Measurements from ENCODE around the gene SIM2.

DNA sequence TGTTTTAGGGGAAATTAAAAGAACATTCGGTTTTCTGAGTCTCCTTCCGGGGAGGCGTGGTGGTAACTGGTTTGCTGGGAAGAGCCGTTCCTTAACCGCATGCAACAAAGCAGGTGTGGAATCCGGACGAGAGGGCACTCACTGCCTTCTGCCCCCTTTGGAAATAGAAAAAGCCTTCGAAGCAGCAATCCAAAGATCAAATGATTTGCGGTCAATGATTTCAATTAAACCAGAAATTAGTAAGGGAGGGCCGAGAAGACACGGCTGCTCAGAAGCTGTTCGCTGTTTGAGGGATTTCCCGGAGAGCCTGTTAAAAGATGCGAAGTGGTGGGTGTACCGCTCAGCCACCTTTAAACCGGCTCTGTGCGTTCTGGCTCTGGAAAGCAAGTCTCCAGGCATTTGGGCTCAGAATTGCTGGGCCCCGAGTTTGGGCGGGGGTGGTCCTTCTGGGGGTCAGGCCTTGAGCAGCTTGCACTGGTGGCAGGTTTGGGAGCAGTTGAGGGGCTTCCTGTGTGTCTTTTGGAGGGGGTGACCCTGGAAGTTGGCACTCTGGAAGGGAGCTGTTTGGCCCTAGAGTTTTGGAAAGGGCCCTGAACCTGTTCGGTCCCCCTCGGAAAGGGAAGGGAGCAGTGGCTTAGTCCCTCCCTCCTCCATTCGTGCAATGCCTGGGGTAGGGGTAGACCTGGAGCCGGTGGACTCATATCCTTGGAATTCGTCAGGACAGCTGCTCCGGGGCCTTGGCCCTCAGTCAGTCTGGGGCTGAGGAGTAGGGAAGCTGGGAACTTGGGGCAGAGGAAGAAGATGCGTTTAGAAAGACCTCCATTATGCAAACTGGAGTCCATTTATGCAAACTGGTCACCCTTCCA, 3.1 kb downstream of the SIM2 start:
- TF ChIP-seq, protein P1, sequence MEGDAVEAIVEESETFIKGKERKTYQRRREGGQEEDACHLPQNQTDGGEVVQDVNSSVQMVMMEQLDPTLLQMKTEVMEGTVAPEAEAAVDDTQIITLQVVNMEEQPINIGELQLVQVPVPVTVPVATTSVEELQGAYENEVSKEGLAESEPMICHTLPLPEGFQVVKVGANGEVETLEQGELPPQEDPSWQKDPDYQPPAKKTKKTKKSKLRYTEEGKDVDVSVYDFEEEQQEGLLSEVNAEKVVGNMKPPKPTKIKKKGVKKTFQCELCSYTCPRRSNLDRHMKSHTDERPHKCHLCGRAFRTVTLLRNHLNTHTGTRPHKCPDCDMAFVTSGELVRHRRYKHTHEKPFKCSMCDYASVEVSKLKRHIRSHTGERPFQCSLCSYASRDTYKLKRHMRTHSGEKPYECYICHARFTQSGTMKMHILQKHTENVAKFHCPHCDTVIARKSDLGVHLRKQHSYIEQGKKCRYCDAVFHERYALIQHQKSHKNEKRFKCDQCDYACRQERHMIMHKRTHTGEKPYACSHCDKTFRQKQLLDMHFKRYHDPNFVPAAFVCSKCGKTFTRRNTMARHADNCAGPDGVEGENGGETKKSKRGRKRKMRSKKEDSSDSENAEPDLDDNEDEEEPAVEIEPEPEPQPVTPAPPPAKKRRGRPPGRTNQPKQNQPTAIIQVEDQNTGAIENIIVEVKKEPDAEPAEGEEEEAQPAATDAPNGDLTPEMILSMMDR (IDR thresholded peaks at IDR 0.05; ENCODE audit: borderline replicate concordance, extremely low read depth, low read length, poor library complexity, severe bottlenecking) = no peak
- TF ChIP-seq EZH2 (IDR thresholded peaks at IDR 0.05; ENCODE audit: borderline replicate concordance, low read depth, low read length, severe bottlenecking) = no peak

Measured in DND-41 (cell line).